GM18519 (cell line): ENCODE results near the gene PAH.
"Not testable (repeated sequence)": the region's sequence is repeated elsewhere in the genome, so short reads cannot be mapped to it uniquely, and the experiment has no call there.

Source experiments
- ATAC-seq: cut with Tn5 transposase; IDR thresholded peaks from one replicate; pipeline ENCODE4 v1.9.1; 2021; ENCODE audit warnings: mild to moderate bottlenecking, moderate library complexity; ENCODE audit not compliant: unreplicated experiment, low FRiP score

PAH gene

GRCh38 chr12:102833687-102834441 is 83.2 kb downstream of the PAH start:
- ATAC-seq = no peak

- ATAC-seq = not testable (repeated sequence)
These were observed 84.2 kb downstream of the PAH start for GRCh38 chr12:102832826-102833225.

GRCh38 chr12:102824218-102824835 is 92.7 kb downstream of the PAH start:
- ATAC-seq = no peak

GRCh38 chr12:102821149-102821548 is 95.9 kb downstream of the PAH start:
- no peak for ATAC-seq

GRCh38 chr12:102816816-102817434 is 100.1 kb downstream of the PAH start:
- ATAC-seq = no peak

- no peak for ATAC-seq
These were observed 102.2 kb downstream of the PAH start for GRCh38 chr12:102814691-102815367.

GRCh38 chr12:102812344-102812743 is 104.7 kb downstream of the PAH start:
- ATAC-seq = no peak

- ATAC-seq = no peak
These were observed 105.8 kb downstream of the PAH start for GRCh38 chr12:102811110-102811737.

GRCh38 chr12:102808412-102808811 is 108.6 kb downstream of the PAH start:
- ATAC-seq = no peak

GRCh38 chr12:102806592-102806991 is 110.5 kb downstream of the PAH start:
- ATAC-seq = no peak

- no peak for ATAC-seq
These were observed 110.9 kb downstream of the PAH start for GRCh38 chr12:102806110-102806509.

- no peak for ATAC-seq
These were observed 116.5 kb downstream of the PAH start for GRCh38 chr12:102800565-102800964.

- no peak for ATAC-seq
These were observed 117.8 kb downstream of the PAH start for GRCh38 chr12:102799229-102799628.

- no peak for ATAC-seq
These were observed 119.5 kb downstream of the PAH start for GRCh38 chr12:102797528-102797927.

- ATAC-seq = no peak
These were observed 123.1 kb downstream of the PAH start for GRCh38 chr12:102793921-102794320.
